Endodermal cell (in vitro differentiated cells): Measurements from ENCODE around the gene SLC12A5. TPM values are rescaled to one million over a fixed set of nuclear protein-coding genes. Genes with fewer than 3 reads are reported as not detected.
A peak's percentile ranks its signal among the peaks of the same experiment; 100 is the strongest.

Experiments used
- DNase-seq: peaks from one replicate; pipeline ENCODE4 v3.0.0-alpha.2; 2017
- H3K27ac ChIP-seq: 2 replicates; pipeline ENCODE4 v1.5.1; 2013; ENCODE audit warnings: mild to moderate bottlenecking, low read depth, low read length, moderate library complexity
- H3K27me3 ChIP-seq: 2 replicates; pipeline ENCODE4 v1.6.1; 2013; ENCODE audit warnings: mild to moderate bottlenecking, low read length, moderate library complexity; ENCODE audit not compliant: insufficient read depth, control insufficient read depth, poor library complexity, severe bottlenecking
- H3K36me3 ChIP-seq: 2 replicates; pipeline ENCODE4 v1.7.0; 2013; ENCODE audit warnings: mild to moderate bottlenecking, low read length, moderate library complexity; ENCODE audit not compliant: control insufficient read depth, insufficient read depth
- H3K4me1 ChIP-seq: one replicate; pipeline ENCODE4 v1.7.0; 2013; ENCODE audit warnings: low read length; ENCODE audit not compliant: control insufficient read depth, insufficient read depth
- H3K4me3 ChIP-seq: 2 replicates; pipeline ENCODE4 v1.5.1; 2013; ENCODE audit warnings: mild to moderate bottlenecking, low read length, moderate library complexity
- H3K9ac ChIP-seq: 2 replicates; pipeline ENCODE4 v1.6.1; 2013; ENCODE audit warnings: mild to moderate bottlenecking, low read length, moderate library complexity; ENCODE audit not compliant: poor library complexity, severe bottlenecking; ENCODE audit errors: extremely low read depth
- H3K9me3 ChIP-seq: 2 replicates; pipeline ENCODE4 v1.6.1; 2013; ENCODE audit warnings: mild to moderate bottlenecking, low read length, moderate library complexity; ENCODE audit not compliant: control insufficient read depth
- H3K27ac Mint-ChIP-seq: 2 replicates; pipeline ENCODE4 v1.8.0; 2020; ENCODE audit warnings: mixed read lengths
- H3K27me3 Mint-ChIP-seq: 2 replicates; pipeline ENCODE4 v1.8.0; 2021; ENCODE audit warnings: mild to moderate bottlenecking, mixed read lengths; ENCODE audit not compliant: insufficient read depth
- H3K36me3 Mint-ChIP-seq: 2 replicates; pipeline ENCODE4 v1.8.0; 2020; ENCODE audit warnings: low read depth, mixed read lengths
- H3K4me1 Mint-ChIP-seq: 2 replicates; pipeline ENCODE4 v1.8.0; 2020; ENCODE audit warnings: mixed read lengths
- H3K4me3 Mint-ChIP-seq: 2 replicates; pipeline ENCODE4 v1.8.0; 2020; ENCODE audit warnings: mild to moderate bottlenecking, moderate library complexity, mixed read lengths
- H3K9me3 Mint-ChIP-seq: 2 replicates; pipeline ENCODE4 v1.8.0; 2020; ENCODE audit warnings: mild to moderate bottlenecking, mixed read lengths
- WGBS, 2 experiments: methylation state at CpG; one replicate each; pipeline versions ENCODE4 v1.1.5 to v1.1.7; 2013; ENCODE audit warnings: missing lambda C conversion rate in 2 of 2, mixed read lengths in 1 of 2; ENCODE audit not compliant: insufficient coverage in 1 of 2, insufficient read length in 1 of 2; 5-methylcytosine and 5-hydroxymethylcytosine counted together
- total RNA-seq, 2 donors: library from RNA; stranded (reverse); fragmentation: NEBNext Ultra II Directional in 1 of 2; extraction: Animal tissue kit (Norgen Biotek cat#: 25700) in 1 of 2; gene quantifications; 2 replicates in 1 of 2; 3 replicates in 1 of 2; pipeline ENCODE4 v1.2.1, GENCODE V29; 2021
- TF ChIP-seq, protein P1 (sequence below): fragments of 200-600 bp; sonication (generic); conservative IDR thresholded peaks from 2 replicates; pipeline ENCODE4 v1.5.0; 2021; ENCODE audit warnings: antibody characterized with exemption, mild to moderate bottlenecking

Gene SLC12A5
- total RNA-seq, 2 donors from 2014 or later = 5.7 to 10.2 TPM

DNA sequence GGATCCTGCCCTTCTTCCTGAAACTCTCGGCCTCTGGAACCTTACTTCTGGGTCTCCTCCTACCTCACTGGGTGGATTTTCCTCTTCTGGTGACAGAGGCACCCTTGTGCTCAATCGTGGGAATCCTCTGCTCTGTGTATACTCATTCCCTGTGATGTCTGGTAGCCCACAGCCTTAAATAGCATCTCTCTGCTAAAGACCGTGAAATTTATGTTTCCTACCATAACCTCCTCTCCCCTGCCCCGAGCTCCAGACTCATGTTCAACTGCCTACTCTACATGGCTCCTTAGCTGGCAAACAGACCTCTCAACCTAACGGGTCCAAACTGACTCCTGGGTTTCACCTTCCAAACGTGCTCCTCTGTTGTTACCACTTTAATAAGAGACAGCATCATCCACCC lies 10.4 kb upstream of the SLC12A5 start:
- Histone ChIP-seq H3K9me3 (no peaks in the 10 kb centered on the region), H3K27ac (no peak overlapping the region), H3K4me1 (no peaks in the 10 kb centered on the region), H3K9ac (no peak overlapping the region), H3K36me3 (no peaks in the 10 kb centered on the region), H3K27me3 (peaks cover 14% of the 10 kb centered on the region), H3K4me3 (no peak overlapping the region)
- Mint-ChIP-seq H3K9me3 (no peaks in the 10 kb centered on the region), H3K27ac (no peak overlapping the region), H3K27me3 (peaks cover 18% of the 10 kb centered on the region), H3K36me3 (no peaks in the 10 kb centered on the region), H3K4me1 (peaks cover 9% of the 10 kb centered on the region), H3K4me3 (no peak overlapping the region)
- TF ChIP-seq, protein P1, sequence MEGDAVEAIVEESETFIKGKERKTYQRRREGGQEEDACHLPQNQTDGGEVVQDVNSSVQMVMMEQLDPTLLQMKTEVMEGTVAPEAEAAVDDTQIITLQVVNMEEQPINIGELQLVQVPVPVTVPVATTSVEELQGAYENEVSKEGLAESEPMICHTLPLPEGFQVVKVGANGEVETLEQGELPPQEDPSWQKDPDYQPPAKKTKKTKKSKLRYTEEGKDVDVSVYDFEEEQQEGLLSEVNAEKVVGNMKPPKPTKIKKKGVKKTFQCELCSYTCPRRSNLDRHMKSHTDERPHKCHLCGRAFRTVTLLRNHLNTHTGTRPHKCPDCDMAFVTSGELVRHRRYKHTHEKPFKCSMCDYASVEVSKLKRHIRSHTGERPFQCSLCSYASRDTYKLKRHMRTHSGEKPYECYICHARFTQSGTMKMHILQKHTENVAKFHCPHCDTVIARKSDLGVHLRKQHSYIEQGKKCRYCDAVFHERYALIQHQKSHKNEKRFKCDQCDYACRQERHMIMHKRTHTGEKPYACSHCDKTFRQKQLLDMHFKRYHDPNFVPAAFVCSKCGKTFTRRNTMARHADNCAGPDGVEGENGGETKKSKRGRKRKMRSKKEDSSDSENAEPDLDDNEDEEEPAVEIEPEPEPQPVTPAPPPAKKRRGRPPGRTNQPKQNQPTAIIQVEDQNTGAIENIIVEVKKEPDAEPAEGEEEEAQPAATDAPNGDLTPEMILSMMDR = no peak
- WGBS, 2 experiments = 79 to 95% methylated on average over 6 of the region's 6 CpGs
- DNase-seq = no peak

DNA sequence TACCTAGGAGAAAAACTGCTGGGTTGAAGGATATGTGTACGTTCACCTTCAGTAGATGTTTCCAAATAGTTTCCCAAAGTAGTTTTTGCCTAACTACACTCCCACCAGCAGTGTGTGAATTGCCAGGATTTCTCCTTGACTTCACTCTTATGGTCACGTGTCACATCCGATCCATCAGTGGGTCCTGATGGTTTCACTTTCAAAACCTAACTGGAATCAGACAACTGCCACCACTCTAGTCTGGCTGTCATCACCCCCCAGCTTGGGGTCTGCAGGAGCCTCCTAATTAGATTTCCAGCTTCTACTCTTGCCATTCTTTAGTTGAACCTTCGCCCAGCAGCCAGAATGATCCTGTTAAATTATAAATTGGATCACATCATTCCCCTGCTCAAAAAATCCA lies 8.5 kb upstream of the SLC12A5 start:
- peaks cover 29% of the 10 kb centered on the region for H3K27me3 Mint-ChIP-seq
- no peak overlapping the region for H3K4me3 ChIP-seq

DNA sequence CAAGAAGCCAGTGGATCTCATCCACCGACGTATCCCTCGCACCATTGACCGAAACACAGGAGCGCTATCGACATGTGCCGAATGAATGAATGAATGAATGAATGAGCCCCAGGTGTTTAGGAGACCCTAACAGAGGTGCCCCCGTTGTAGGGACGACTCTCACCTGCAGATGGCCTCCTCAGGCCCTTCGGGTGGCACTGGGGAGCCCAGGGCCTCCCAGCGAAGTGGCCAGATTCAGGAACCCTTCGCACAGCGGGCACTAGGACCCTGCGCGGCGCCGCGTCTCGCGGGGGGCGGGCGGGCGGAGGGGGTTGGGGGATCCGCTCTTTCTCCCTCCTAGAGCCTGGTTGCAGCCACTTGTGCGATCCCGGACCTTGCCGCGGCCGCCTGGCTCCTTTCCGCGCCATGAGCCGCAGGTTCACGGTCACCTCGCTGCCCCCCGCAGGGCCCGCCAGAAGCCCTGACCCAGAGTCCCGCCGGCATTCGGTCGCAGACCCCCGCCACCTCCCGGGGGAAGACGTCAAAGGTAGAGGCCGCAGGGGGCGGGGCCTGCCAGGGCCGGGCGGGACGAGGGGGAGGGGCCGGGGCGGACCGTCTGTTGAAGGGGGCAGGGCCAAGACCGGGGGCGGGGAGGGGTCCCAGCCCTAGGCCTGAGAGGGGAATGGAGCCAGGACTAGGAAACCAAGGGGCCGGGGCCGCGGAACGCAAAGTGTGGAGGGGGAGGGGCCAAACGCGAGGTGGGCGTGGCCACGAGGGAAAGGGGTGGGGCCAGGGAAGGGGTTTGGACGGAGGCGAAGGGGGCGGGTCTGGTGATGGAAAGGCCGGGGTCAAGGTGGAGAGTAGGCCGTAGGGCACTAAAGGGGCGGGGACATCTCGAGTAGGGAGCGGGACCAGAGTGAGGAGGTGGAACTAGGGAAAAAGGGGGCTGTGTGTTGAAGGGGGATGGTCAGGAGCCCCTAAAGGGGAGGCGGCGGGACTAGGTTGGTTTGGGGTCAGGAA lies 7.4 kb upstream of the SLC12A5 start:
- DNase-seq = peak; percentile 100
- H3K27ac ChIP-seq = no peak overlapping the region
- peaks cover 40% of the 10 kb centered on the region for H3K27me3 Mint-ChIP-seq

More for the DNA sequence above, 8.5 kb upstream of the SLC12A5 start:
- H3K27me3 ChIP-seq = peaks cover 27% of the 10 kb centered on the region
- DNase-seq = no peak
- TF ChIP-seq, protein P1 = no peak
- peaks cover 5% of the 10 kb centered on the region for H3K4me1 Mint-ChIP-seq
- no peaks in the 10 kb centered on the region for H3K9me3 ChIP-seq
- H3K4me1 ChIP-seq = no peaks in the 10 kb centered on the region
- 88 to 93% methylated on average over 3 to 4 of the region's 4 CpGs for WGBS, 2 experiments
- no peak overlapping the region for H3K27ac Mint-ChIP-seq
- H3K9me3 Mint-ChIP-seq = no peaks in the 10 kb centered on the region
- no peak overlapping the region for H3K9ac ChIP-seq
- no peaks in the 10 kb centered on the region for H3K36me3 ChIP-seq
- no peaks in the 10 kb centered on the region for H3K36me3 Mint-ChIP-seq
- no peak overlapping the region for H3K27ac ChIP-seq
- peak overlapping the region; percentile 68 for H3K4me3 Mint-ChIP-seq

More for the DNA sequence above, 7.4 kb upstream of the SLC12A5 start:
- TF ChIP-seq, protein P1 = peak; percentile 54
- Mint-ChIP-seq H3K9me3 (no peaks in the 10 kb centered on the region), H3K4me3 (peak overlapping the region; percentile 68), H3K27ac (peak overlapping the region; percentile 83), H3K4me1 (peaks cover 5% of the 10 kb centered on the region), H3K36me3 (no peaks in the 10 kb centered on the region)
- Histone ChIP-seq H3K9ac (peak overlapping the region; percentile 25), H3K4me1 (no peaks in the 10 kb centered on the region), H3K4me3 (peak overlapping the region; percentile 81), H3K36me3 (no peaks in the 10 kb centered on the region), H3K9me3 (no peaks in the 10 kb centered on the region), H3K27me3 (peaks cover 38% of the 10 kb centered on the region)
- WGBS, 2 experiments = 6 to 34% methylated on average over 14 to 70 of the region's 71 CpGs
